Measurements from ENCODE around the gene FAM229A.

Gene FAM229A

DNA sequence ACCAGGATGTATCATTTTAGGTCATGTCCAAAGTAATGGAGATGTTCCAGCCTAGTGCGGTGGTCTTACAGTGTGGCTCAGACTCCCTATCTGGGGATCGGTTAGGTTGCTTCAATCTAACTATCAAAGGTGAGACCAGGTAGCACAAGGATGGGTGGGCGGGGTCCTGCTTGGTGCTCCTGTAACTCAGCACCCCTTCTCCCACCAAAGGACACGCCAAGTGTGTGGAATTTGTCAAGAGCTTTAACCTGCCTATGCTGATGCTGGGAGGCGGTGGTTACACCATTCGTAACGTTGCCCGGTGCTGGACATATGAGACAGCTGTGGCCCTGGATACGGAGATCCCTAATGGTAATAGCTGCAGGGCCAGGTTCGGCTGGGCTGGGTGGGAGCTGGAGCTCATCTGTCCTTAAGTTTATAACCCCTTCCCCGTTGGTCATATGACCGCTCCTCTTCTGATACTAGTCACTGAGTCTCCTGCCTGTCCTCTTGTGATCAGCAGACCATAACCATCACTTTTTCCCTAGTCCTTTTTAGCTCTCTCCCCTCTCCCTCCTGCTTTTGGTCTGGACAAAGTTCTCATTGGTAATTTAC is 31.6 kb downstream of the FAM229A start:
- in situ Hi-C loops (cut with MboI; ENCODE audit: low sequenced_read_pairs, unreplicated experiment) = no loop called here
- TF ChIP-seq CTCF (IDR thresholded peaks at IDR 0.05; ENCODE audit: borderline replicate concordance, control extremely low read depth, extremely low read depth, insufficient read depth, missing control alignments) = no peak
- DNase-seq (ENCODE audit: low spot score) = no peak

DNA sequence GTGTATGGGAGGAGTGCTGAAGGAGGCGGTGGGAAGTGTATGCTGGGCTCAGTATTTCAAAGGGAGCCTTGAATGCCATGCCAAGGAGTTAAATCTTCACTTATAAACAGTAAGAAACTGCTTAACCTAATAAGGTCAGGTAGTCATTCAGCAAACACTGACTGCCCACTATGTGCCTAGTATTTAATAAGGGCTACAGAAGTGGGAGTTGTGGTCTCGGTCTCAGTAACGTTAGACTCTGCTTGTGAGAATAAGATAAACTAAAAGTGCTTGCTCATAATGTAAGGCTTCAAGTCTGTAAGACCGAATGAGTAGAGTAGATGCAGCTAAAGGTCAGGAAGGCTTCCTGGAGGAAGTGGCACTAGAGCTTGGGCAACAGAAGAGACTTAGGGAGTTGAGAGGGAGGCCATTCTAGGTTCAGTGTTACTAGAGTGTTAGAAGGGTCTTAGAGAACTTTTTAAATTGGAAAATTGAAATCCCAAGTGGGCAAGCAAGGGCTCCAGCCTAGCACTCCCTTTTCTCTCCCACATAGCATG is 32.3 kb downstream of the FAM229A start:
- no peak for TF ChIP-seq CTCF (IDR thresholded peaks at IDR 0.05; ENCODE audit: borderline replicate concordance, control extremely low read depth, extremely low read depth, insufficient read depth, missing control alignments)
- DNase-seq (ENCODE audit: low spot score) = no peak
- in situ Hi-C loops (cut with MboI; ENCODE audit: low sequenced_read_pairs, unreplicated experiment) = no loop called here

- in situ Hi-C loops (cut with MboI; ENCODE audit: low sequenced_read_pairs, unreplicated experiment) = no loop called here
Observed at GRCh38 chr1:32327204-32327603, 35.1 kb downstream of the FAM229A start.

GRCh38 chr1:32321712-32322291 is 40.5 kb downstream of the FAM229A start:
- no peak for TF ChIP-seq CTCF (IDR thresholded peaks at IDR 0.05; ENCODE audit: borderline replicate concordance, control extremely low read depth, extremely low read depth, insufficient read depth, missing control alignments)
- DNase-seq (ENCODE audit: low spot score) = no peak
- in situ Hi-C loops (cut with MboI; ENCODE audit: low sequenced_read_pairs, unreplicated experiment) = no loop called here

More at GRCh38 chr1:32327204-32327603, 35.1 kb downstream of the FAM229A start:
- DNase-seq (ENCODE audit: low spot score) = no peak
- TF ChIP-seq CTCF (IDR thresholded peaks at IDR 0.05; ENCODE audit: borderline replicate concordance, control extremely low read depth, extremely low read depth, insufficient read depth, missing control alignments) = no peak

DNA sequence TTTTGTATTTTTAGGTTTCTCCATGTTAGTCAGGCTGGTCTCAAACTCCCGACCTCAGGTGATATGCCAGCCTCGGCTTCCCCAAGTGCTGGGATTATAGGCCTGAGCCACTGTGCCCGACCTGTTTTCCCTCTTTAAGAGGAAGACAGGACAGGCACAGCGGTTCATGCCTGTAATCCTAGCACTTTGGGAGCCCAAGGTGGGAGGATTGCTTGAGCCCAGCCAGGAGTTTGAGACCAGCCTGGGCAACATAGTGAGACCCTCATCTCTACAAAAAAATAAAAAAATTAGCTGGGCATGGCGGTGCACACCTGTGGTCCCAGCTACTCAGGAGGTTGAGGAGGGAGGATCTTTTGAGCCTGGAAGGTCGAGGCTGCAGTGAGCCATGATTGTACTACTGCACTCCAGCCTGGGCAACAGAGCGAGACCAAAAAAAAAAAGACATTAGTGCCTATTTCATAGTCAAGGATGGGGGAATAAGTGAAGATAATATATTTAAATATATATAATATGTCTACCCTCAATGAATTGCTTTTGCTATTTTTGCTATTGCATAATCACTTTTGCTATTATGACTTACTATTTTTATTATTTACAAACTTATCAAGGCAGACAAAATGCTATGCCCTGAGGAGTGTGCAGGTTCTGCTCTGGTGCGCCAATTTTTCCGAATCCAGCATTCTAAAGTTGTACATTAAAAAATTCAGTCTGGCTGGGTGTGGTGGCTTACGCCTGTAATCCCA is 44.0 kb downstream of the FAM229A start:
- TF ChIP-seq CTCF (IDR thresholded peaks at IDR 0.05; ENCODE audit: borderline replicate concordance, control extremely low read depth, extremely low read depth, insufficient read depth, missing control alignments) = no peak
- in situ Hi-C loops (cut with MboI; ENCODE audit: low sequenced_read_pairs, unreplicated experiment) = no loop called here
- no peak for DNase-seq (ENCODE audit: low spot score)

DNA sequence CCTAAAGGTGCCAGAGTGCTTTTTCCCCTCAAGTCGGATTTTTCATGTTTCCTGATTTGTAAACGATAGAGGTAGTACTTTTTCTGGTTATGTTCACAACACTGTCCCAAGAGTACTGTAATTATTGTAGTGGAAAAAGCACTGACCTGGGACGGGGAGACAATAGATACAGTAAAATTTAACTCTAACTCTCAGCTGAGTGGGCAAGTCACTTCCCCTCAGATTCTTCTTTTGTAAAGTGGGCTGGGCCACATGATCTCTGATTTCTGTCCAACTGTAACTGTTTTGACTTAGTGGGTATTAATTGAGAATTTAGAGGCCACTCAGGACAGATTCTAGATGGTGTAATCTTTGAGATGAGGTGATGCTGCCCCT is 45.4 kb downstream of the FAM229A start:
- no peak for DNase-seq (ENCODE audit: low spot score)
- in situ Hi-C loops (cut with MboI; ENCODE audit: low sequenced_read_pairs, unreplicated experiment) = no loop called here
- no peak for TF ChIP-seq CTCF (IDR thresholded peaks at IDR 0.05; ENCODE audit: borderline replicate concordance, control extremely low read depth, extremely low read depth, insufficient read depth, missing control alignments)
